ENCODE measurements around the gene CYP39A1. TPM values are rescaled to one million over a fixed set of nuclear protein-coding genes. Genes with fewer than 3 reads are reported as not detected.

The CYP39A1 gene
- total RNA-seq, 2 experiments from 2014 or later: not detected

GRCh38 chr6:46655803-46656202 lies 3.2 kb upstream of the CYP39A1 start:
- H3K9me3 Mint-ChIP-seq: no peaks in the 10 kb centered on the region
- Histone ChIP-seq H3K4me3 (ENCODE audit: low read length) (no peak overlapping the region), H3K27ac (ENCODE audit: low read depth in 1 of 2, low read length in 2 of 2) (no peak overlapping the region), H3K27me3 (ENCODE audit: control insufficient read depth in 1 of 2, insufficient read depth in 2 of 2, low read length in 2 of 2) (peaks cover 17 to 36% of the 10 kb centered on the region in 2 experiments), H3K36me3 (ENCODE audit: insufficient read depth, low read length) (no peaks in the 10 kb centered on the region), H3K4me1 (ENCODE audit: insufficient read depth, low read length) (peaks cover 14% of the 10 kb centered on the region), H3K9me3 (ENCODE audit: control insufficient read depth in 1 of 2, insufficient read depth in 1 of 2, low read length in 2 of 2) (peaks cover 0 to 5% of the 10 kb centered on the region in 2 experiments)
- ChIA-PET POLR2A (no interaction called here), CTCF (no interaction called here)
- DNase-seq (peak in 1 of 14 experiments; percentile 7), ATAC-seq (ENCODE audit: poor library complexity) (no peak)
- TF ChIP-seq CTCF (IDR thresholded peaks at IDR 0.05): no peak
- H3K27me3 Mint-ChIP-seq: peaks cover 52% of the 10 kb centered on the region
- H3K36me3 Mint-ChIP-seq (ENCODE audit: low read depth): no peaks in the 10 kb centered on the region
- intact Hi-C loops (cut with DNase I, micrococcal nuclease): no loop called here
- no peak overlapping the region for H3K27ac Mint-ChIP-seq
- H3K4me1 Mint-ChIP-seq (ENCODE audit: low read depth): peaks cover 15% of the 10 kb centered on the region
- H3K4me3 Mint-ChIP-seq: no peak overlapping the region

GRCh38 chr6:46653439-46654195 lies 999 bp upstream of the CYP39A1 start:
- Mint-ChIP-seq H3K4me3 (peak overlapping the region; percentile 84), H3K27ac (no peak overlapping the region), H3K27me3 (peaks cover 69% of the 10 kb centered on the region), H3K36me3 (ENCODE audit: low read depth) (no peaks in the 10 kb centered on the region), H3K4me1 (ENCODE audit: low read depth) (peaks cover 15% of the 10 kb centered on the region), H3K9me3 (no peaks in the 10 kb centered on the region)
- TF ChIP-seq CTCF (IDR thresholded peaks at IDR 0.05): no peak
- intact Hi-C loops (cut with DNase I, micrococcal nuclease): loop anchor here in 1 of 2 experiments (5.0 kb wide), 1 partner anchor 481 kb away; the partner anchor contains the start of gene ENPP5
- H3K27ac ChIP-seq (ENCODE audit: low read depth in 1 of 2, low read length in 2 of 2): no peak overlapping the region
- ATAC-seq (ENCODE audit: poor library complexity) (no peak), DNase-seq (no peak)
- H3K27me3 ChIP-seq (ENCODE audit: control insufficient read depth in 1 of 2, insufficient read depth in 2 of 2, low read length in 2 of 2): peaks cover 17 to 39% of the 10 kb centered on the region in 2 experiments
- ChIA-PET POLR2A (interaction anchor here (1.0 kb wide), 1 partner anchor 21 kb away, joined by 4 read pairs; no protein-coding TSS in a partner anchor), CTCF (no interaction called here)
- H3K9me3 ChIP-seq (ENCODE audit: control insufficient read depth in 1 of 2, insufficient read depth in 1 of 2, low read length in 2 of 2): peaks cover 0 to 5% of the 10 kb centered on the region in 2 experiments
- peaks cover 14% of the 10 kb centered on the region for H3K4me1 ChIP-seq (ENCODE audit: insufficient read depth, low read length)
- H3K4me3 ChIP-seq (ENCODE audit: low read length): peak overlapping the region; percentile 62
- no peaks in the 10 kb centered on the region for H3K36me3 ChIP-seq (ENCODE audit: insufficient read depth, low read length)

GRCh38 chr6:46652232-46652602 lies 401 bp downstream of the CYP39A1 start:
- CTCF ChIA-PET: no interaction called here
- no peaks in the 10 kb centered on the region for H3K9me3 Mint-ChIP-seq
- no peaks in the 10 kb centered on the region for H3K36me3 Mint-ChIP-seq (ENCODE audit: low read depth)
- H3K4me3 ChIP-seq (ENCODE audit: low read length): peak overlapping the region; percentile 62
- H3K36me3 ChIP-seq (ENCODE audit: insufficient read depth, low read length): no peaks in the 10 kb centered on the region
- H3K27ac ChIP-seq (ENCODE audit: low read depth in 1 of 2, low read length in 2 of 2): no peak overlapping the region
- H3K27me3 ChIP-seq (ENCODE audit: control insufficient read depth in 1 of 2, insufficient read depth in 2 of 2, low read length in 2 of 2): peaks cover 17 to 39% of the 10 kb centered on the region in 2 experiments
- peaks cover 0 to 5% of the 10 kb centered on the region in 2 experiments for H3K9me3 ChIP-seq (ENCODE audit: control insufficient read depth in 1 of 2, insufficient read depth in 1 of 2, low read length in 2 of 2)
- intact Hi-C loops (cut with DNase I, micrococcal nuclease): loop anchor here in 1 of 2 experiments (5.0 kb wide), 1 partner anchor 480 kb away; the partner anchor contains the start of gene ENPP5
- POLR2A ChIA-PET: no interaction called here
- H3K4me3 Mint-ChIP-seq: peak overlapping the region; percentile 89
- H3K27ac Mint-ChIP-seq: no peak overlapping the region
- no peak for DNase-seq
- peaks cover 64% of the 10 kb centered on the region for H3K27me3 Mint-ChIP-seq
- peaks cover 15% of the 10 kb centered on the region for H3K4me1 Mint-ChIP-seq (ENCODE audit: low read depth)
- ATAC-seq (ENCODE audit: poor library complexity): no peak
- H3K4me1 ChIP-seq (ENCODE audit: insufficient read depth, low read length): peaks cover 14% of the 10 kb centered on the region
- TF ChIP-seq CTCF (IDR thresholded peaks at IDR 0.05): no peak
